H9 (cell line): Measurements from ENCODE around the gene RFTN2. TPM values are rescaled to one million over a fixed set of nuclear protein-coding genes. Genes with fewer than 3 reads are reported as not detected.
"Not testable (repeated sequence)": the region's sequence is repeated elsewhere in the genome, so short reads cannot be mapped to it uniquely, and the experiment has no call there.

Experiments
- DNase-seq: peaks from one replicate; pipeline ENCODE4 v3.0.0-alpha.2; 2017
- H2AFZ ChIP-seq: one replicate; pipeline ENCODE4 v1.6.1; 2013; ENCODE audit warnings: mild to moderate bottlenecking, low read length, control low read depth, moderate library complexity
- H2AK5ac ChIP-seq: 2 replicates; pipeline ENCODE4 v1.6.1; 2013; ENCODE audit warnings: low read length, control low read depth, mixed read lengths; ENCODE audit not compliant: insufficient read length
- H2BK120ac ChIP-seq: one replicate; pipeline ENCODE4 v1.6.1; 2013; ENCODE audit warnings: low read depth, mild to moderate bottlenecking, low read length, control low read depth, inconsistent platforms; ENCODE audit not compliant: poor library complexity, severe bottlenecking
- H2BK12ac ChIP-seq: 2 replicates; pipeline ENCODE4 v1.6.1; 2013; ENCODE audit warnings: low read length, control low read depth, mixed read lengths, low read depth; ENCODE audit not compliant: insufficient read length
- H2BK15ac ChIP-seq: 2 replicates; pipeline ENCODE4 v1.6.1; 2013; ENCODE audit warnings: low read depth, low read length, control low read depth
- H2BK20ac ChIP-seq: one replicate; pipeline ENCODE4 v1.6.1; 2013; ENCODE audit warnings: low read depth, mild to moderate bottlenecking, low read length, control low read depth, inconsistent platforms; ENCODE audit not compliant: poor library complexity, severe bottlenecking
- H2BK5ac ChIP-seq: 2 replicates; pipeline ENCODE4 v1.6.1; 2013; ENCODE audit warnings: low read length, control low read depth, mixed read lengths; ENCODE audit not compliant: insufficient read length
- H3K14ac ChIP-seq: 2 replicates; pipeline ENCODE4 v1.6.1; 2013; ENCODE audit warnings: low read length, control low read depth; ENCODE audit not compliant: insufficient read depth
- H3K18ac ChIP-seq: 2 replicates; pipeline ENCODE4 v1.6.1; 2013; ENCODE audit warnings: low read depth, mild to moderate bottlenecking, mixed read lengths, low read length, control low read depth; ENCODE audit not compliant: insufficient read length
- H3K23ac ChIP-seq: 2 replicates; pipeline ENCODE4 v1.6.1; 2013; ENCODE audit warnings: low read length, control low read depth, mixed read lengths, low read depth; ENCODE audit not compliant: insufficient read length
- H3K23me2 ChIP-seq: 2 replicates; pipeline ENCODE4 v1.6.1; 2013; ENCODE audit warnings: low read depth, mild to moderate bottlenecking, mixed read lengths, low read length, control low read depth; ENCODE audit not compliant: insufficient read length, poor library complexity, severe bottlenecking
- H3K27ac ChIP-seq: 2 replicates; pipeline ENCODE4 v1.5.1; 2013; ENCODE audit warnings: low read length, control low read depth, mixed read lengths, low read depth; ENCODE audit not compliant: insufficient read length
- H3K27me3 ChIP-seq: 2 replicates; pipeline ENCODE4 v1.6.1; 2013; ENCODE audit warnings: low read length, control low read depth, inconsistent platforms; ENCODE audit not compliant: insufficient read depth
- H3K4ac ChIP-seq: 2 replicates; pipeline ENCODE4 v1.6.1; 2013; ENCODE audit warnings: low read depth, mild to moderate bottlenecking, control low read depth, inconsistent platforms, low read length, moderate library complexity
- H3K4me1 ChIP-seq: 2 replicates; pipeline ENCODE4 v1.6.1; 2013; ENCODE audit warnings: low read length, control low read depth, inconsistent platforms; ENCODE audit not compliant: insufficient read depth
- H3K4me2 ChIP-seq: 2 replicates; pipeline ENCODE4 v1.6.1; 2013; ENCODE audit warnings: low read length, control low read depth, mixed read lengths; ENCODE audit not compliant: insufficient read length, insufficient read depth
- H3K56ac ChIP-seq: 2 replicates; pipeline ENCODE4 v1.6.1; 2013; ENCODE audit warnings: low read depth, mild to moderate bottlenecking, mixed read lengths, low read length, control low read depth; ENCODE audit not compliant: insufficient read length
- H3K79me1 ChIP-seq: 2 replicates; pipeline ENCODE4 v1.6.1; 2013; ENCODE audit warnings: low read depth, mild to moderate bottlenecking, moderate library complexity, low read length, control low read depth, inconsistent platforms; ENCODE audit not compliant: insufficient read depth, poor library complexity, severe bottlenecking
- H3K79me2 ChIP-seq: 2 replicates; pipeline ENCODE4 v1.6.1; 2013; ENCODE audit warnings: low read length, control low read depth, inconsistent platforms; ENCODE audit not compliant: insufficient read depth
- H3K9ac ChIP-seq: 2 replicates; pipeline ENCODE4 v1.6.1; 2013; ENCODE audit warnings: low read length, control low read depth, mixed read lengths; ENCODE audit not compliant: insufficient read length; ENCODE audit errors: extremely low read depth
- H3K9me3 ChIP-seq: one replicate; pipeline ENCODE4 v1.6.1; 2013; ENCODE audit warnings: low read depth, low read length, inconsistent platforms; ENCODE audit not compliant: control insufficient read depth
- H3T11ph ChIP-seq: one replicate; pipeline ENCODE4 v1.6.1; 2013; ENCODE audit warnings: mild to moderate bottlenecking, low read length, control low read depth, inconsistent platforms
- H4K20me1 ChIP-seq: one replicate; pipeline ENCODE4 v1.6.1; 2013; ENCODE audit not compliant: control insufficient read depth, insufficient read length, insufficient read depth
- H4K5ac ChIP-seq: 2 replicates; pipeline ENCODE4 v1.6.1; 2013; ENCODE audit warnings: low read depth, mild to moderate bottlenecking, mixed read lengths, low read length, control low read depth; ENCODE audit not compliant: insufficient read length
- H4K8ac ChIP-seq: replicated peaks from 2 replicates; pipeline ENCODE4 v1.6.1; 2013; ENCODE audit warnings: low read length, control low read depth, mixed read lengths, low read depth; ENCODE audit not compliant: insufficient read length
- H4K91ac ChIP-seq: 2 replicates; pipeline ENCODE4 v1.6.1; 2013; ENCODE audit warnings: low read depth, mild to moderate bottlenecking, moderate library complexity, mixed read lengths, low read length, control low read depth; ENCODE audit not compliant: insufficient read length
- H3K27ac Mint-ChIP-seq, 3 experiments: 2 replicates in 2 of 3; 3 replicates in 1 of 3; pipeline ENCODE4 v1.8.0; 2020 to 2021; ENCODE audit warnings: mixed read lengths in 3 of 3, mild to moderate bottlenecking in 1 of 3, moderate library complexity in 1 of 3
- H3K27me3 Mint-ChIP-seq: 2 replicates; pipeline ENCODE4 v1.8.0; 2021; ENCODE audit warnings: low read depth, mild to moderate bottlenecking, moderate library complexity, mixed read lengths
- H3K36me3 Mint-ChIP-seq, 3 experiments: 2 replicates in 2 of 3; 3 replicates in 1 of 3; pipeline ENCODE4 v1.8.0; 2020 to 2021; ENCODE audit warnings: low read depth in 3 of 3, mixed read lengths in 3 of 3; ENCODE audit not compliant: insufficient read depth in 1 of 3
- H3K4me1 Mint-ChIP-seq, 2 experiments: 2 replicates each; pipeline ENCODE4 v1.8.0; 2020; ENCODE audit warnings: mixed read lengths in 2 of 2
- H3K4me3 Mint-ChIP-seq, 2 experiments: 2 replicates in 1 of 2; 3 replicates in 1 of 2; pipeline ENCODE4 v1.8.0; 2020 to 2021; ENCODE audit warnings: mild to moderate bottlenecking in 2 of 2, mixed read lengths in 2 of 2, moderate library complexity in 1 of 2
- H3K9me3 Mint-ChIP-seq, 2 experiments: 2 replicates in 1 of 2; 3 replicates in 1 of 2; pipeline ENCODE4 v1.8.0; 2020; ENCODE audit warnings: mild to moderate bottlenecking in 2 of 2, mixed read lengths in 2 of 2, moderate library complexity in 1 of 2
- CTCF ChIP-seq: fragments of 200-600 bp; sonication (generic); conservative IDR thresholded peaks from 3 replicates; pipeline ENCODE4 v1.8.0; 2021; ENCODE audit warnings: antibody characterized with exemption, mild to moderate bottlenecking
- whole genome bisulfite sequencing: extraction: QIAGEN DNeasy Blood & Tissue Kit; methylation state at CpG from one replicate; pipeline ENCODE4 v1.1.7; 2013; ENCODE audit warnings: missing lambda C conversion rate, low lambda C conversion rate, mixed read lengths; ENCODE audit not compliant: insufficient read length; ENCODE audit errors: extremely low coverage; 5-methylcytosine and 5-hydroxymethylcytosine counted together
- total RNA-seq: library from RNA; stranded (reverse); gene quantifications from 2 replicates; pipeline ENCODE4 v1.2.1, GENCODE V29; 2021

Gene RFTN2
- total RNA-seq, 1 experiment from 2014 or later, result 0.28 TPM

- H3K9me3 Mint-ChIP-seq, result peaks cover 11 to 15% of the 10 kb centered on the region in 2 experiments
- no peak overlapping the region for H2AFZ ChIP-seq
- H3K4me1 ChIP-seq, result no peaks in the 10 kb centered on the region
- H3K79me1 ChIP-seq, result no peaks in the 10 kb centered on the region
- DNase-seq, result no peak
- H3K9me3 ChIP-seq, result no peaks in the 10 kb centered on the region
- H4K20me1 ChIP-seq, result peaks cover under 1% of the 10 kb centered on the region
- TF ChIP-seq CTCF, result no peak
- H3K4ac ChIP-seq, result no peak overlapping the region
- no peak overlapping the region for H4K91ac ChIP-seq
- no peaks in the 10 kb centered on the region for H3K27me3 ChIP-seq
- no peak overlapping the region for H2AK5ac ChIP-seq
- H3K23me2 ChIP-seq, result peaks cover 6% of the 10 kb centered on the region
- no peak overlapping the region for H3K56ac ChIP-seq
- H3K18ac ChIP-seq, result no peak overlapping the region
- no peak overlapping the region for H2BK120ac ChIP-seq
- peaks cover 6 to 8% (median 6%) of the 10 kb centered on the region in 3 experiments for H3K36me3 Mint-ChIP-seq
- no peak overlapping the region for H2BK20ac ChIP-seq
- no peak overlapping the region for H2BK12ac ChIP-seq
- no peak overlapping the region for H3K27ac ChIP-seq
- no peak overlapping the region for H2BK15ac ChIP-seq
- H2BK5ac ChIP-seq, result no peak overlapping the region
- no CpG with 5 or more reads among the region's 3 CpGs for WGBS
- H3K14ac ChIP-seq, result no peak overlapping the region
- H3K23ac ChIP-seq, result no peak overlapping the region
- H3K4me2 ChIP-seq, result no peak overlapping the region
- peaks cover 11 to 13% of the 10 kb centered on the region in 2 experiments for H3K4me1 Mint-ChIP-seq
- no peak overlapping the region for H3K9ac ChIP-seq
- H4K5ac ChIP-seq, result no peak overlapping the region
- H4K8ac ChIP-seq, result no peak overlapping the region
- H3K27ac Mint-ChIP-seq, result no peak overlapping the region
- no peak overlapping the region for H3K4me3 Mint-ChIP-seq
- peaks cover 1% of the 10 kb centered on the region; the same call in 1 of the 2 replicates for H3K27me3 Mint-ChIP-seq
- H3T11ph ChIP-seq, result no peak overlapping the region
- peaks cover under 1% of the 10 kb centered on the region; the same call in 1 of the 2 replicates for H3K79me2 ChIP-seq
Measured at GRCh38 chr2:197700960-197701359, 25.6 kb upstream of the RFTN2 start.

- not testable (repeated sequence) for H4K91ac ChIP-seq
Measured at GRCh38 chr2:197699724-197700123, 24.3 kb upstream of the RFTN2 start.

More at GRCh38 chr2:197699724-197700123, 24.3 kb upstream of the RFTN2 start:
- H3K79me1 ChIP-seq, H3K23ac ChIP-seq, H3K4ac ChIP-seq, H4K5ac ChIP-seq, H2BK15ac ChIP-seq, H3K9ac ChIP-seq, H2AFZ ChIP-seq, H3K4me1 ChIP-seq, H2BK120ac ChIP-seq, H3K18ac ChIP-seq, H3K14ac ChIP-seq, H3K27me3 ChIP-seq, H2BK5ac ChIP-seq, H2BK20ac ChIP-seq, H3K4me3 Mint-ChIP-seq, H2AK5ac ChIP-seq, H3K23me2 ChIP-seq, H3K27ac ChIP-seq, H3K9me3 ChIP-seq, H3K79me2 ChIP-seq, H3K27me3 Mint-ChIP-seq, H3K56ac ChIP-seq, H4K20me1 ChIP-seq, H3T11ph ChIP-seq, DNase-seq, H2BK12ac ChIP-seq, H4K8ac ChIP-seq, H3K4me2 ChIP-seq, H3K27ac Mint-ChIP-seq: not testable (repeated sequence)
- Mint-ChIP-seq H3K4me1 (peaks cover 9 to 11% of the 10 kb centered on the region in 2 experiments), H3K9me3 (peaks cover 17 to 20% of the 10 kb centered on the region in 2 experiments), H3K36me3 (peaks cover 10 to 14% (median 11%) of the 10 kb centered on the region in 3 experiments)
